Upper lobe of left lung (tissue), 4 donors: Measurements from ENCODE around the gene FAHD1.

ENCODE experiments used
- CTCF ChIP-seq, 6 experiments: fragments of 450-650 bp in 4 of 6; fragments of 200-600 bp in 2 of 6; sonication (generic) in 2 of 6; IDR thresholded peaks; one replicate each; pipeline ENCODE4 v1.5.1; 2016 to 2019; ENCODE audit warnings: antibody characterized with exemption in 6 of 6
- POLR2AphosphoS5 ChIP-seq, 2 donors: sonication (generic); formaldehyde crosslinking; IDR thresholded peaks; one replicate each; pipeline ENCODE4 v1.5.1; 2017; ENCODE audit warnings: antibody characterized with exemption in 2 of 2

- no peak for TF ChIP-seq POLR2AphosphoS5 (IDR thresholded peaks at IDR 0.05)
- no peak for TF ChIP-seq CTCF (IDR thresholded peaks at IDR 0.05)
These were observed 40.0 kb upstream of the FAHD1 start for GRCh38 chr16:1787056-1787321.
